ENCODE results near the gene SPG7.

GRCh38 chr16:89506113-89506504 is 2.1 kb upstream of the SPG7 start:
- TF ChIP-seq CTCF (IDR thresholded peaks at IDR 0.05) (no peak), POLR2A (IDR thresholded peaks at IDR 0.05) (no peak)

Measured in esophagus squamous epithelium (tissue), 4 donors.